PFSK-1 (cell line): ENCODE measurements around the gene XRCC3.

Experiments used
- FOXP2 ChIP-seq: optimal IDR thresholded peaks from 2 replicates; pipeline ENCODE3; 2011; ENCODE audit warnings: borderline replicate concordance, control low read depth, inconsistent platforms; ENCODE audit not compliant: insufficient read depth; ENCODE audit errors: extremely low read length, extremely low read depth
- POLR2AphosphoS5 ChIP-seq: IDR thresholded peaks from 2 replicates; pipeline ENCODE4 v1.6.1; 2012; ENCODE audit warnings: low read depth, mild to moderate bottlenecking, control low read depth, low read length, moderate library complexity
- REST ChIP-seq, 2 experiments: IDR thresholded peaks; 2 replicates each; pipeline versions ENCODE4 v1.6.1 to v1.8.0; 2011 to 2012; ENCODE audit warnings: low read depth in 2 of 2, low read length in 2 of 2, control low read depth in 1 of 2, inconsistent platforms in 1 of 2, mild to moderate bottlenecking in 1 of 2, moderate library complexity in 1 of 2; ENCODE audit not compliant: insufficient read depth in 1 of 2
- SIN3A ChIP-seq: IDR thresholded peaks from 2 replicates; pipeline ENCODE4 v1.6.1; 2012; ENCODE audit warnings: mild to moderate bottlenecking, low read length, moderate library complexity, borderline replicate concordance; ENCODE audit not compliant: insufficient read depth
- TAF1 ChIP-seq: IDR thresholded peaks from 2 replicates; pipeline ENCODE4 v1.6.1; 2012; ENCODE audit warnings: low read length, control low read depth, borderline replicate concordance; ENCODE audit not compliant: insufficient read depth

XRCC3 gene

GRCh38 chr14:103653805-103654204 is 61.4 kb downstream of the XRCC3 start:
- TF ChIP-seq REST (IDR thresholded peaks at IDR 0.05; ENCODE audit: insufficient read depth in 1 of 2, low read depth in 2 of 2, low read length in 2 of 2) = no peak

GRCh38 chr14:103652806-103653205 is 62.4 kb downstream of the XRCC3 start:
- TF ChIP-seq SIN3A (no peak), FOXP2 (no peak), REST (IDR thresholded peaks at IDR 0.05; ENCODE audit: insufficient read depth in 1 of 2, low read depth in 2 of 2, low read length in 2 of 2) (no peak), POLR2AphosphoS5 (no peak), TAF1 (no peak)

GRCh38 chr14:103651585-103651984 is 63.7 kb downstream of the XRCC3 start:
- no peak for TF ChIP-seq POLR2AphosphoS5

GRCh38 chr14:103650213-103650612 is 65.0 kb downstream of the XRCC3 start:
- TF ChIP-seq POLR2AphosphoS5 (no peak), TAF1 (no peak), SIN3A (no peak), FOXP2 (no peak), REST (IDR thresholded peaks at IDR 0.05; ENCODE audit: insufficient read depth in 1 of 2, low read depth in 2 of 2, low read length in 2 of 2) (no peak)

- TF ChIP-seq TAF1 = no peak
- TF ChIP-seq FOXP2 = no peak
- no peak for TF ChIP-seq REST (IDR thresholded peaks at IDR 0.05; ENCODE audit: insufficient read depth in 1 of 2, low read depth in 2 of 2, low read length in 2 of 2)
- no peak for TF ChIP-seq POLR2AphosphoS5
- TF ChIP-seq SIN3A = no peak
These were observed 66.2 kb downstream of the XRCC3 start for GRCh38 chr14:103649001-103649400.
